Epithelial cell of esophagus (primary cell): ENCODE data around the gene ACKR3.

Experiments
- DNase-seq: peaks from one replicate; pipeline ENCODE4 v3.0.0; 2010; ENCODE audit warnings: low read depth
- H3K4me3 ChIP-seq: 2 replicates; pipeline ENCODE4 v1.5.1; 2011; ENCODE audit warnings: mild to moderate bottlenecking, low read length, control low read depth
- CTCF ChIP-seq: IDR thresholded peaks from 2 replicates; pipeline ENCODE4 v1.5.1; 2011; ENCODE audit warnings: low read depth, mild to moderate bottlenecking, low read length, control low read depth, inconsistent platforms; ENCODE audit not compliant: insufficient read depth; ENCODE audit errors: missing control alignments

The ACKR3 gene

DNA sequence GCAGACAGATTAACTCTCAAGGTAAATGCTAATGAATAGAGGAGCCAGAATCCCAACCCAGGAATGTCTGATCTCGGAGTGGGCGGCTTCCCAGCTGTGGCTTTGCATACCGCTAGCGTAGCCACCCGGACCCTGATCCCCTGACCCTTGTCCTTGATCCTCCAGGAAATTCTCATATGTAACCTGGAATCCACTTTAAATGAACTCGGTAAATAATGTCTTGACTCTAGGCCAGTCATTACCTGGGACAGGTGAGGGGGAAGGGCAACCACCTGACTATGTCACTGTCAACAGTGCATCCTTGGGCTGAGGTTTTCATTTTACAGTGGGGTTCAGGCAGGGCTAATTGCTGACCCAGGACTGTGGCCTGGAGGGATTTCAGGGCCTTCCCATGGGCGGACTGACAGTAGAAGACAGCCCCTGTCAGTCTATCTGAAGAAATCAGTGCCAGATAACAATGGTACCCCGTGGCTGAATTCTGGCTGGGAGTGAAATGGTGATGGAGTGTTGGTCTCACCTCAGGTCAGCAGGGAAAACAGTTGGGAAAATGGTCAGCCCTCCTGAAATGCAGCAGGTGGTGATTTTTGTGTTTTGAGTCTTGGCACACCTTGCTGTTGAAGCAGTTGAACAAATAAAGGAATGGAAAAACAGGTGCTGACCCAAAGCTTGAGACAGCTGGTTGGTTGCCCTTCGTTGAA, 9.6 kb downstream of the ACKR3 start:
- no peak for TF ChIP-seq CTCF
- H3K4me3 ChIP-seq = no peak overlapping the region
- no peak for DNase-seq

DNA sequence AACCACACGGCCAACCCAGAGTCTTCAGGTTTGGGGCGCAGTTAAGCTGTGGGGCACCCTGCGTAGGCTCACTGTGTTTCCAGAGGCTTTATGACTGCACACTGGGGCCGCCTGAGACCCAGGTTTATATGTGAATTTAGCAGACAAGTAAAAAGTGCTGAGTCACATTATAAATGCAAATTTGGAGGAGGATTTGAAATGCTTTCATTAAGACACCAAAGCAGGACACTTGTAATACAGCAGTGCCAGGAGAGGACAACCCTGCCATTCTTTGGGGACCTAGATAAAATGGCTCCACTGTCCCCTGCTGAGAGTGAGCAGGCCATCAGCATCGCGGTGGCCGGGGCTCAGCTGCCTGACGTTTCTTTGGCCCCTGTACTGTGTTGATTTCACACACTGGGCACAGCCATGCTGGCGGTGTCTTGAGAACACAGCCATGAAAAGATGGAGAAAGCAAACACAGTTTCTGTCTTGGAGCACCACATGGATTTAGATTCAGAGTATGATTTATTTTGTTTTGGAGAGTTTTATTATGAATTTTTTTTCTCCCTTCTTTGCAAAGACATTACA, 10.2 kb downstream of the ACKR3 start:
- no peak for TF ChIP-seq CTCF
- no peak for DNase-seq
- H3K4me3 ChIP-seq = no peak overlapping the region

GRCh38 chr2:236580746-236581355, 11.2 kb downstream of the ACKR3 start:
- no peak for DNase-seq
- H3K4me3 ChIP-seq = no peak overlapping the region
- no peak for TF ChIP-seq CTCF

- no peak overlapping the region for H3K4me3 ChIP-seq
- TF ChIP-seq CTCF = no peak
- no peak for DNase-seq
These were observed 11.9 kb downstream of the ACKR3 start for GRCh38 chr2:236581546-236581945.

DNA sequence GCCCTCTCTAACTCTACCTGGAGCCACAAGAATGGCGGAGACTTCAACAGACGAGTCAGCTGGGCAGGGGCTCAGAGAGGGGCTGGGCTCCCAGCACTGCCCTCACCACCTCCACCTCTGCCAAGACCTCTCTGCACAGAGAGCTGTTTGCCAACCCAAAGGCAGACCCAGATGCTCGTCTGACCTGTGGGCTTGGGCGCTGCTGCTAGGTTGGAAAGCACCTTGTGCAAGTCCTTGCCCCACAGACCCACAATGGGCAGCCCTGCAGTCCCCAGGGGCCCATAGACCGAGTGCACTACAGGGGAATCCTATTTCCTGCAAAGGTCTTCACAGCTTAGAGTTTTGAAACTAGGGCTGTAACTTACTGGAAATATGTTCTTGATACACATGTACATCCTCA, 13.3 kb downstream of the ACKR3 start:
- no peak for DNase-seq
- H3K4me3 ChIP-seq = no peak overlapping the region
- no peak for TF ChIP-seq CTCF

DNA sequence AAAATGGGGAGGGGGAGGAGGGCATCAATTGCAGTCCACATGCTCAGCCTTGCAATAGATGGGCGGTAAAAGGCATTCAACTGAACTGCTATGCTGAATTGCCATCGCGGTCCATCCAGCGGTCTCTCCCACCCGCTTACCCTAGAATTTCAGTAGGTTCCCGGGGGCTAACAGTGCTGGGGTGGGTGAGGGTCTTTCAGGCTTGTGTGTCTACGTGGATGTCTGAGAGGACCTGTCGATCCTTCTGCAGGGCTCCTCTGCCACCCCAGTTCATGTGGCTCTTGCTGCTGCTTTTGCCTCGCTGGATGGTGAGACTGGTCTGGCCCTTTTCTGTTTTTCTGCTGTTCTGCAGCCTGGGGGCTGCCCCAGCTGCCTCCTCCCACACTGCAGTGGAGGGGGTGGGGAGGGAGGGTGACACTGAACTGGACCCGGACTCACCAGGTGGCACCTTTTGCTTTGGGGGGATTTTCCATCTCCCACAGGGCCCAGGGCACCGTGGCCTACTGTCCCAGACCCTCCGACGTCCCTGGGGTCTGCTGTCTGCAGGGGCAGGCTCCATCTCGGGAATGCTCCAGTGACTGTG, 14.1 kb downstream of the ACKR3 start:
- H3K4me3 ChIP-seq = no peak overlapping the region
- no peak for TF ChIP-seq CTCF
- DNase-seq = no peak
